ENCODE measurements around the gene GPHB5.

The GPHB5 gene

DNA sequence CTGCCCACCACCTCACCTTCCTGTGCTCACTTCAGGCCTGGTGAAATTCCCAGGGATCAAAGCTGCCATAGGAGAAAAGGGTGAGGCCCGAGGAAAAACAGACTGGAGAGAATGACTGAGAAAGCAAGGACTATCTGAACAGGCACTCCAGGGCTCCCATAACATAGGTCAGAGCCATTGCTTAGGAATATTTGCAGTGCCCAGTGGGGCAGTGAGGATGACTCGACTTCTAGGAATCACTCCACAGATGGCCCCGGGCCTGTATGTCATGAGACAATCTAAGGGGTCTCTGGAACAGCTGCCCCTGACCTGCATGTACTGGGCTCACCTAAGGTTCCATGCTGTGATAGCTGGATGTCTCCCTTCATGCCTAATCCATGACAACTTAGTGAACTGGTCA is 51.6 kb downstream of the GPHB5 start:
- TF ChIP-seq, protein P1, sequence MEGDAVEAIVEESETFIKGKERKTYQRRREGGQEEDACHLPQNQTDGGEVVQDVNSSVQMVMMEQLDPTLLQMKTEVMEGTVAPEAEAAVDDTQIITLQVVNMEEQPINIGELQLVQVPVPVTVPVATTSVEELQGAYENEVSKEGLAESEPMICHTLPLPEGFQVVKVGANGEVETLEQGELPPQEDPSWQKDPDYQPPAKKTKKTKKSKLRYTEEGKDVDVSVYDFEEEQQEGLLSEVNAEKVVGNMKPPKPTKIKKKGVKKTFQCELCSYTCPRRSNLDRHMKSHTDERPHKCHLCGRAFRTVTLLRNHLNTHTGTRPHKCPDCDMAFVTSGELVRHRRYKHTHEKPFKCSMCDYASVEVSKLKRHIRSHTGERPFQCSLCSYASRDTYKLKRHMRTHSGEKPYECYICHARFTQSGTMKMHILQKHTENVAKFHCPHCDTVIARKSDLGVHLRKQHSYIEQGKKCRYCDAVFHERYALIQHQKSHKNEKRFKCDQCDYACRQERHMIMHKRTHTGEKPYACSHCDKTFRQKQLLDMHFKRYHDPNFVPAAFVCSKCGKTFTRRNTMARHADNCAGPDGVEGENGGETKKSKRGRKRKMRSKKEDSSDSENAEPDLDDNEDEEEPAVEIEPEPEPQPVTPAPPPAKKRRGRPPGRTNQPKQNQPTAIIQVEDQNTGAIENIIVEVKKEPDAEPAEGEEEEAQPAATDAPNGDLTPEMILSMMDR (conservative IDR thresholded peaks at IDR 0.05; ENCODE audit: control insufficient read depth, insufficient read depth, low read depth, low read length), result no peak
- no peak for DNase-seq (ENCODE audit: low read depth)
- no peak overlapping the region for H3K4me3 ChIP-seq (ENCODE audit: control insufficient read depth, low read depth, low read length)

GRCh38 chr14:63266106-63266505 is 52.6 kb downstream of the GPHB5 start:
- DNase-seq (ENCODE audit: low read depth), result no peak
- TF ChIP-seq, protein P1 (conservative IDR thresholded peaks at IDR 0.05; ENCODE audit: control insufficient read depth, insufficient read depth, low read depth, low read length), result no peak
- H3K4me3 ChIP-seq (ENCODE audit: control insufficient read depth, low read depth, low read length), result no peak overlapping the region

Data from fibroblast of mammary gland (primary cell).